SJCRH30 (cell line): Measurements from ENCODE around the gene TOM1L1. TPM values are rescaled to one million over a fixed set of nuclear protein-coding genes. Genes with fewer than 3 reads are reported as not detected.
A peak's percentile ranks its signal among the peaks of the same experiment; 100 is the strongest.

ENCODE experiments used
- DNase-seq, 2 experiments: peaks; one replicate each; pipeline ENCODE4 v3.0.0-alpha.2; 2015 to 2020
- H3K27ac ChIP-seq: fragments of 250-450 bp; sonication (Bioruptor Pico); 2 replicates; pipeline ENCODE4 v1.5.1; 2020; ENCODE audit warnings: mild to moderate bottlenecking, moderate library complexity
- H3K27me3 ChIP-seq: fragments of 250-450 bp; sonication (Bioruptor Pico); 2 replicates; pipeline ENCODE4 v1.5.1; 2020; ENCODE audit warnings: mild to moderate bottlenecking, moderate library complexity
- H3K36me3 ChIP-seq: fragments of 250-450 bp; sonication (Bioruptor Pico); 2 replicates; pipeline ENCODE4 v1.5.1; 2020; ENCODE audit warnings: mild to moderate bottlenecking, moderate library complexity
- H3K4me1 ChIP-seq: fragments of 250-450 bp; sonication (Bioruptor Pico); 2 replicates; pipeline ENCODE4 v1.5.1; 2020; ENCODE audit warnings: mild to moderate bottlenecking, moderate library complexity
- H3K4me3 ChIP-seq: fragments of 250-450 bp; sonication (Bioruptor Pico); 2 replicates; pipeline ENCODE4 v1.5.1; 2020; ENCODE audit warnings: mild to moderate bottlenecking, moderate library complexity
- H3K9me3 ChIP-seq: fragments of 250-450 bp; sonication (Bioruptor Pico); replicated peaks from 2 replicates; pipeline ENCODE4 v1.5.1; 2020; ENCODE audit warnings: mild to moderate bottlenecking, moderate library complexity
- total RNA-seq: library from RNA; depleted of rRNA; stranded (reverse); fragments of >200 nt; shearing (Covaris generic); gene quantifications from 2 replicates; pipeline ENCODE4 v1.2.3, GENCODE V29; 2014

TOM1L1 gene
- total RNA-seq, 1 experiment from 2014 or later, result 13.1 TPM

DNA sequence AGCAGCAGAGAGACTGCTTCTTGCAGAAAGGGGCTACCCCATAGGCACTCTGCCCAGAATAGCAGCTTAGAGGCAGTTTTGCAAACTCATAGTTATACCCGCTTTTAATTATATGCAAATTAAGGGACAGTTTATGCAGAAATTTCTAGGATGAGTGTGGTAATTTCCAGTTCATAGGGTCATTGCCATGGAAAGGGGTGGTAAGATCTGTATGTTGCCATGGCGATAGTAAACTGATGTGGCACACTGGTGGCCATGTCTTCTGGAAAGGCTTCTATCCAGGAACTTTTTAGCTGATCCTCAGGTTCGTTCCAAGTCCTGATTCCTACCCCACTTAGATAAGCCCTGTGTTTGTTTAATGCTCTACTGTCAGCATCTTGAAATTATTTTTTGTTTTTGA is 74.1 kb downstream of the TOM1L1 start:
- Histone ChIP-seq H3K9me3 (no peaks in the 10 kb centered on the region; the same call in 1 of the 2 replicates), H3K27ac (no peak overlapping the region), H3K4me3 (no peak overlapping the region), H3K4me1 (peaks cover under 1% of the 10 kb centered on the region; the same call in 1 of the 2 replicates), H3K27me3 (no peaks in the 10 kb centered on the region), H3K36me3 (0 out of 2 replicates have a peak, but pooled peaks cover 2% of the 10 kb centered on the region)
- no peak for DNase-seq

DNA sequence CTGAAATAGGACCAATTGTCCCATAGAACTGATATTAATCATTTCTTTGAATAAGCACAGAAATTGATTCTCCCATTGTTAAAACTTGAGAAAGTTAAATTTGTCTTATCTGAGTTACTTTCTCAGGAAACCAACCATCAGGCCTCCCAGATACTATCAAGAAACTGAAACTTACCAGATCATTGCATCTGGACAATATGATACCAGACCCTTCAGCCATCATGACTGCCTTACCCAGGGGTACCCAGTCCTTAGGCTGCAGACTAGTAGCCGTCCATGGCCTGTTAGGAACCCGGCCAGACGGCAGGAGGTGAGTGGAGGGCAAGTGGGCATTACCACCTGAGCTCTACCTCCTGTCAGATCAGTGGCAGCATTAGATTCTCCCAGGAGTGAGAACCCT is 75.7 kb downstream of the TOM1L1 start:
- H3K36me3 ChIP-seq, result 0 out of 2 replicates have a peak, but pooled peaks cover 2% of the 10 kb centered on the region
- no peaks in the 10 kb centered on the region for H3K27me3 ChIP-seq
- H3K9me3 ChIP-seq, result no peaks in the 10 kb centered on the region; the same call in 1 of the 2 replicates
- H3K27ac ChIP-seq, result no peak overlapping the region
- DNase-seq, result no peak
- no peaks in the 10 kb centered on the region for H3K4me1 ChIP-seq
- H3K4me3 ChIP-seq, result no peak overlapping the region

DNA sequence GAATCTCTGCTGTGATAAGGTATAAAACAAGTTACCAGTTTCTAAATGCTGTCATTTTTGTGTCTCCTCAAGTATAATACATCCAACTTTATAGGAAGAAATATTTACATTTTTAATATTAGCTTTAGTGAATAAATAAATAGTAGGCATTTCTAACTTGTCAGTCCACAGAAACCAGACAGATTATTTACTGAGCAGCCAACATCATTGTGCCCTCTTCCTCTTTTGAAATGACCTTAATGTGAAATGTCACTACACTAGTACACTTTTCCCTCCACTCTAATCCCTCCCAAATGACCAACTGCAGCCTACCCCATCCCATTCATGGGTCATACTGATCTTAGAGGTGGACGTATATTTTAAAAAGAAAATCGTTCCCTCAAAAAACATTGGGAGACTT is 77.1 kb downstream of the TOM1L1 start:
- no peak for DNase-seq
- no peak overlapping the region for H3K4me3 ChIP-seq
- no peaks in the 10 kb centered on the region for H3K4me1 ChIP-seq
- H3K36me3 ChIP-seq, result 0 out of 2 replicates have a peak, but pooled peaks cover 2% of the 10 kb centered on the region
- no peaks in the 10 kb centered on the region for H3K27me3 ChIP-seq
- no peaks in the 10 kb centered on the region; the same call in 1 of the 2 replicates for H3K9me3 ChIP-seq
- H3K27ac ChIP-seq, result no peak overlapping the region

DNA sequence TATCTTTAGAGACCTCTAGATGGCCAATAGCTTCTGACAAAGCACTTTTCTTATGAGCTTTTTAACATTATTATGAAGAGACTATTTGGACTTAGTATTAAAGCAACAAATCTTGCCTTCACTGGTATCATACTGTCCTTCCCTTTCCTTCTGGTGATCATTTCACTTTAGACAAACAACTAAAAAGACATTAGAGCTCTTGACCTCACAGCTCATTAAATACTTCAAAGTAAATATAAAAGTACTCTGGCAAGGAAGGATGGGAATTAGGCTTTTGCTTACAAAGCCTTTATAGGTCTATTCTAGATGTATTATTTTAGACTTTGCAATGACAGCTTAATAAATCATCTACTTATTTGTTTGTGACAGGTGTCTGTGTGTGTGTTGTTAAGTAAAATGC is 79.0 kb downstream of the TOM1L1 start:
- 0 out of 2 replicates have a peak, but pooled peaks cover 2% of the 10 kb centered on the region for H3K36me3 ChIP-seq
- H3K4me3 ChIP-seq, result no peak overlapping the region
- H3K27ac ChIP-seq, result no peak overlapping the region
- no peaks in the 10 kb centered on the region for H3K4me1 ChIP-seq
- DNase-seq, result no peak
- no peaks in the 10 kb centered on the region; the same call in 1 of the 2 replicates for H3K9me3 ChIP-seq
- no peaks in the 10 kb centered on the region for H3K27me3 ChIP-seq

DNA sequence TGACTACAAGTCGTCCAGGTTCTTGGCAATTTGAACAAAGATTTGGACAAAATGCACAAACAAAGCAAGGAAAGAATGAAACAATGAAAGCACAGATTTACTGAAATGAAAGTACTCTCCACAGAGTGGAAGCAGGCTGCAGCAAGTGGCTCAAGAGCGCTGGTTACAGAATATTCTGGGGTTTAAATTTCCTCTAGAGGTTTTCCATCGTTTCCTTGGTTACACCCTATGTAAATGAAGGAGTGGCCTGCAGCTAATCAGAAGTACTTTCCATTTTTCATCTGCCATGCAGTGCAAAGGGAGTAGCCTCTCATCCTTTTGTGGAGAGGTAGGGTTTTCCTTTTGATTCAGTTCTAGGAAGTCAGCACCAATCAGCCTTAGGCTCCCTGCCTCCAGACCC is 79.7 kb downstream of the TOM1L1 start:
- Histone ChIP-seq H3K4me1 (no peaks in the 10 kb centered on the region), H3K4me3 (no peak overlapping the region), H3K27ac (no peak overlapping the region), H3K27me3 (no peaks in the 10 kb centered on the region), H3K36me3 (0 out of 2 replicates have a peak, but pooled peaks cover 2% of the 10 kb centered on the region), H3K9me3 (no peaks in the 10 kb centered on the region; the same call in 1 of the 2 replicates)
- DNase-seq, result no peak

DNA sequence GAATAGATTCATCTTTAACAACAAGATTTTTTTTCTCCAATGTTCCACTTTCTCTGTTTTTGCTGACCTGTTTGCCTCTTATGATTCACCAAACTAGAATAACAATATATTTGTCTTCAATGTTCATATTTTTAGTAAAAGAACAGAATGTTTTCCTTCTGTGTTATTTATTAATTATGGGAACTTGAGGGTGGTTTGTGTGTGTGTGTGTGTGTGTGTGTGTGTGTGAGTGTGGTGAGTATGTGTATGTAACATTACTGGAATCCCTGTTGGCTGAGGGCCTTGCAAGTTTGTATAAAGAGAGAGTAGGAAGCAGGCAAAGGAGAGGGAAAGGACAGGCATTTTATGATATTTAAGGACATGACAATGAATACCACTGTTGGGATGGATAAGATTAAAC is 81.7 kb downstream of the TOM1L1 start:
- Histone ChIP-seq H3K27ac (no peak overlapping the region), H3K9me3 (no peaks in the 10 kb centered on the region; the same call in 1 of the 2 replicates), H3K4me3 (no peak overlapping the region), H3K36me3 (0 out of 2 replicates have a peak, but pooled peaks cover 2% of the 10 kb centered on the region), H3K27me3 (no peaks in the 10 kb centered on the region), H3K4me1 (no peaks in the 10 kb centered on the region)
- no peak for DNase-seq

DNA sequence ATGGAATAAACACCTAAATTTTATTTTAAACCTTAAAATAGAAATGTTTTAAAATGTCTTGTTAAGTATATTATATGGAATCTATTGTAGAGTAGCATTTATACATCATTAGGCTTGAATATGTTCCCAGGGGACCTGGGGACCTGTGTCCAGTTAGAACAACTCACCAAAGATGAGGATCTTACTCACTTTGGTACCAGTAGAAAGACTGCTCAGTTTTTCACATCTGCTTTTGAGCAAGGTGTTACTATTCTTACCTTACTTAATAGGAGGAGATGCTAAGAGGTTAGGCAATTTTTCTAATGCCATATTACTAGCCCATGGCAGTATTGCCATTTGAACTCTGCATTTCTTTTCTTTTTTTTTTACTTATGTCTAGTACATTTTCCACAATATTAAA is 82.6 kb downstream of the TOM1L1 start:
- no peak overlapping the region for H3K27ac ChIP-seq
- no peaks in the 10 kb centered on the region for H3K4me1 ChIP-seq
- H3K4me3 ChIP-seq, result no peak overlapping the region
- H3K9me3 ChIP-seq, result no peaks in the 10 kb centered on the region; the same call in 1 of the 2 replicates
- DNase-seq, result no peak
- H3K27me3 ChIP-seq, result no peaks in the 10 kb centered on the region
- H3K36me3 ChIP-seq, result 0 out of 2 replicates have a peak, but pooled peaks cover 2% of the 10 kb centered on the region

DNA sequence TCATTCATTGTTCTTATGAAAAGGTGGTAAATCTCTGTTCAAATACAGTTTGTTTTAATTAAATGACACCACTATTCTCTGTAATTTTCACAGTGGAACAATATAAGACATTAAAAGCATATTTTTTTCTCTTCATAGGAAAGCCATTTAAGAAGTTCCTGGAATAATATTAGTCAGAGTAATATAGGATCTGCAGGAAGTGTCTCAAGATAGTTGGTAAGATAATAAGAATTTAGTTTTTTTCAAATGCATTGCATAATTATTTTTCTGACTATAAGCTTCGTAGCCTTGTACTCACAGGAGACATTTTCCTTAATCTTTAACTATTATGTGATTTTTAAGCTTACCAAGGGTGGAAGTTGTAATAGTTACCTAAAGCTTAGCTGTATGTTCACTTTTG is 84.8 kb downstream of the TOM1L1 start:
- DNase-seq, result no peak
- no peak overlapping the region for H3K4me3 ChIP-seq
- no peaks in the 10 kb centered on the region for H3K4me1 ChIP-seq
- H3K9me3 ChIP-seq, result no peaks in the 10 kb centered on the region; the same call in 1 of the 2 replicates
- no peak overlapping the region for H3K27ac ChIP-seq
- H3K27me3 ChIP-seq, result no peaks in the 10 kb centered on the region
- H3K36me3 ChIP-seq, result no peaks in the 10 kb centered on the region

DNA sequence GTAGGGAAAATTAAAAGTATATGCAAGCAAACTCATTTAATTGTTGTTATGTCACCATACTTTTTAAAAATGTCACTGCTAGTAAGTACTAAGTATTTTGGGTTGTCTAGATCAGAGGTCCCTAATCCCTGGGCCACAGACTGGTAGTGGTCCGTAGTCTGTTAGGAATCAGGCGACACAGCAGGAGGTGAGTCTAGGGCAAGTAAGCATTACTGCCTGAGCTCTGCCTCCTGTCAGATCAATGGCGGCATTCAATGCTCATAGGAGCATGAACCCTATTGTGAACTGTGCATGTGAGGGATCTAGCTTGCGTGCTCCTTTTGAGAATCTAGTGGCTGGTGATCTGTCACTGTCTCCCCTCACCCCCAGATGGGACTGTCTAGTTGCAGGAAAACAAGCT is 89.5 kb downstream of the TOM1L1 start:
- Histone ChIP-seq H3K27ac (no peak overlapping the region), H3K9me3 (no peaks in the 10 kb centered on the region), H3K27me3 (no peaks in the 10 kb centered on the region), H3K4me3 (no peak overlapping the region), H3K36me3 (no peaks in the 10 kb centered on the region), H3K4me1 (no peaks in the 10 kb centered on the region)
- no peak for DNase-seq

DNA sequence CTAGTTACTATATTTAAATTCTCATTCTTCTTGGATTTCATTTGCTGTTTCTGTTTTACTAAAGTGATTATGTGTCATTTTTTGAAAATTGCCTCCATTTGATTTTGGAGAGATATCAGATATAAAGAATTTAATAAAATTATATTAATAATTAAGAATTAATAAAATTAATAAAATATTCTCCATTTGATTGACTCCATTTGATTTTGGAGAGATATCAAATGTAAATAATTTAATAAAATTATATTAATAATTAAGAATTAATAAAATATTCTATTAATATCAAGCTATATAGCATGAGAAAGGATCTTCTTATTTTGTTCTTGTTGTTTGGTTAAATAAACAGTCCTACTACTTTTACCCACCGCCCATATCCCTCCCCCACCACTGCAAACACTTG is 90.9 kb downstream of the TOM1L1 start:
- Histone ChIP-seq H3K27me3 (no peaks in the 10 kb centered on the region), H3K9me3 (no peaks in the 10 kb centered on the region), H3K4me1 (no peaks in the 10 kb centered on the region), H3K36me3 (no peaks in the 10 kb centered on the region), H3K4me3 (no peak overlapping the region), H3K27ac (no peak overlapping the region)
- no peak for DNase-seq

DNA sequence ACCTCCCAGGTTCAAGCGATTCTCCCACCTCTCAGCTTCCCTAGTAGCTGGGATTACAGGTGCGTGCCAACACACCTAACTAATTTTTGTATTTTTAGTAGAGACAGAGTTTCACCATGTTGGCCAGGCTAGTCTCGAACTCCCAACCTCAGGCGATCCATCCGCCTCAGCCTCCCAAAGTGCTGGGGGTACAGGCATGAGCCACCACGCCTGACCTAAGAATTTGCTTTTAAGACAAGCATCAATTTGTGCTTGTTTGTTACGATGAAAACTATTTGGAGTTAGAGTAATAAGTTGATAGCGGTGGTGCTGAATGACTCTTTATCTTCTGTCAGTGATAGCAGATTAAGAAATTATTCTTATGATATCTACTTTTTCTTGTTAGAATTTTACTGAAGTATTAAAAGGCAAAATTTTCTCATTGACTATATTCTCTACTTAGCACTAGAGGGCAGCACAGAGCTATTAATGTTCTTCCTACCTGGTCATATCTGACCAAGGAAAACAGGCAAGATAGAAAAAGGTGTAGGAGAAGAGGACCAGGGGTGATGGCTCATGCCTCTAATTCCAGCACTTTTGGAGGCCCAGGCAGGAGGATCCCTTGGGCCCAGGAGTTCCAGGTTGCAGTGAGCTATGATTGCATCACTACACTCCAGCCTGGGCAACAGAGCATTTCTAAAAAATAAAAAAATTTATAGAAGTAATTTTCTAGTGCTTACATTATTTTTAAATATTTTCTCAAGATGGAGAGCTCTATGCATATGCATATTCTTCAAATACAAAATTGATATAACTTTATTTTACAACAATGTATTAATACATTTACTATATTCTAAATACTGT is 92.4 kb downstream of the TOM1L1 start:
- Histone ChIP-seq H3K27me3 (no peaks in the 10 kb centered on the region), H3K4me3 (no peak overlapping the region), H3K36me3 (no peaks in the 10 kb centered on the region), H3K4me1 (no peaks in the 10 kb centered on the region), H3K27ac (no peak overlapping the region), H3K9me3 (no peaks in the 10 kb centered on the region)
- peak; percentile 11 to 71 for DNase-seq

DNA sequence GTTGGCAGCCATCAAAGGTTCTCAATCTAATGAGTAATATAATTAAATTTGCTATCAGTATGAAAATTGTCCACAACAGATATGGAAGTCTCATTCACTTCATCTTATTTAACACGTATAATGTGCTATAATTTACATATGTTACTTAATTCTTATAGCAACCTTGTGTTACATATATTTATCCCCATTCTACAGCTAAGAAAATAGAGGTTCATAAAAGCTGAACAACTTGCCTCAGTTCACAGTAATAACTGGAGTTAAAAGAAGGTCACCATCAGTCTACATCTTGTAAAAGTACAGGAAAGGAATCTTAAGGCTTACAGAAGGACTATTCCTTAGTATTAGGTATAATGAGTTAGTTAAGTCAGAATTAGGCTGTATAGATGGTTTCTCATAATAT is 95.8 kb downstream of the TOM1L1 start:
- H3K27me3 ChIP-seq, result no peaks in the 10 kb centered on the region
- no peaks in the 10 kb centered on the region for H3K9me3 ChIP-seq
- no peaks in the 10 kb centered on the region for H3K4me1 ChIP-seq
- no peak for DNase-seq
- H3K4me3 ChIP-seq, result no peak overlapping the region
- no peak overlapping the region for H3K27ac ChIP-seq
- H3K36me3 ChIP-seq, result peaks cover 5% of the 10 kb centered on the region; the same call in 1 of the 2 replicates

DNA sequence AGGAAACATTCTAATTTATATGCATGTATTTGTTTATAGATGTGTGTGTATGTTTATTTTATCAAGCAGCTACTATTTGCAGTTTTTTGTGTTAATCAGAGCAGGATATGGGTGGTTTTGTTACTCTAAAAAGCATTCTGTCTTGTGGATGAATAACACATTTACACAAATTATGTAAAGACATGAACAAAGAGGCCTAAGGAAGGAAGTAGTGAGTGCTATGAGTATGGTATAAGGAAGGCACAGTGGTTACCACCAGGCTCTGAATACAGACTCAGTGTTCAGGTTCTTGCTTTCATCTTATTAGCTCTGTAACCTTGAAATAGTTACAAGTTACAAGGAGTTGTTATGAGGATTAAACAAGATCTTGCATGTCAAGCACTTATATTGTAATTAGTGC is 101.8 kb downstream of the TOM1L1 start:
- Histone ChIP-seq H3K36me3 (peaks cover 5% of the 10 kb centered on the region; the same call in 1 of the 2 replicates), H3K4me3 (no peak overlapping the region), H3K4me1 (no peaks in the 10 kb centered on the region), H3K27me3 (no peaks in the 10 kb centered on the region), H3K9me3 (no peaks in the 10 kb centered on the region), H3K27ac (no peak overlapping the region)
- no peak for DNase-seq

DNA sequence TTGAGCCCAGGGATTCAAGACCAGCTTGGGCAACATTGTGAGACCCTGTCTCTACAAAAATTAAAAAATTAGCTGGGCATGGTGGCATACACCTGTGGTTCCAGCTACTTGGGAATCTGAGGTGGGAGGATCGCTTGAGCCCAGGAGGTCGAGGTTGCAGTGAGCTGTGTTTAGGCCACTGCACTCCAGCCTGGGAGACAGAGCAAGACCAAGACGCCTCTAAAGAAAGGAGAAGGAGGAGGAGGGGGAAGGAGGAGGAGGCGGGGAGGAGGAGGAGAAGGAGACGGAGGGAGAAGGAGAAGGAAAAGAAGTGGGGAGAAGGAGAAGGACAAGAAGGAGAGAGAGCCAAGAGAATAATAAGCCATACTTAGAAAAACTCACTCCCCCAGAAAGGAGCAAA is 103.8 kb downstream of the TOM1L1 start:
- DNase-seq, result no peak
- no peaks in the 10 kb centered on the region for H3K9me3 ChIP-seq
- H3K27me3 ChIP-seq, result no peaks in the 10 kb centered on the region
- H3K4me3 ChIP-seq, result no peak overlapping the region
- no peak overlapping the region for H3K27ac ChIP-seq
- H3K4me1 ChIP-seq, result no peaks in the 10 kb centered on the region
- H3K36me3 ChIP-seq, result peaks cover 9% of the 10 kb centered on the region; the same call in 1 of the 2 replicates

DNA sequence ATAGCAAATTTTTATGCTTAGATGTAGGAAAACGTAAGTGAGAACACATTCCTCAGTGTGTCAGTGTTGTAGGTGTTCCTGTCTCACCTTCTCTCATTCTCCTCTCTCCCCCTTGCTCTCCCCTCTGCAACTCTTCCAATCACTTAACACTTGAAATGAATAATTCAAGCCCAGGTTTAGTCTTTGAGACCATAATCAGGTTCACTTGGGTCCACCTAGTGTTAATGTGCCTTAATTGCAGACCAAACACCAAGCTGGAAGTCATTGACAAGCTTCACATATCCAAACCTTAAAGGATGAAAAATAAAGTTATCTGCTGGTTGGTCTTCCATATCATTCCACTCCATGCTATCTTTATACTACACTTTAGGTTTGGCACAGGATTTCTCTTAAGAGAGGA is 104.9 kb downstream of the TOM1L1 start:
- H3K9me3 ChIP-seq, result no peaks in the 10 kb centered on the region
- no peaks in the 10 kb centered on the region for H3K27me3 ChIP-seq
- DNase-seq, result peak in 1 of 2 experiments; percentile 47
- H3K4me3 ChIP-seq, result no peak overlapping the region
- H3K4me1 ChIP-seq, result no peaks in the 10 kb centered on the region
- H3K27ac ChIP-seq, result no peak overlapping the region
- H3K36me3 ChIP-seq, result peaks cover 10% of the 10 kb centered on the region; the same call in 1 of the 2 replicates
